Esophagus (tissue), 2 donors: ENCODE data around the gene CCND2. TPM values are rescaled to one million over a fixed set of nuclear protein-coding genes. Genes with fewer than 3 reads are reported as not detected.

Source experiments
- H3K27ac ChIP-seq, 2 donors: one replicate each; pipeline ENCODE4 v1.5.1; 2013; ENCODE audit warnings: low read depth in 2 of 2, mild to moderate bottlenecking in 2 of 2, inconsistent platforms in 1 of 2, low read length in 1 of 2, moderate library complexity in 1 of 2
- H3K27me3 ChIP-seq, 2 donors: one replicate each; pipeline ENCODE4 v1.6.1; 2013; ENCODE audit warnings: low read length in 2 of 2, control low read depth in 1 of 2, mild to moderate bottlenecking in 1 of 2; ENCODE audit not compliant: insufficient read depth in 2 of 2, control insufficient read depth in 1 of 2
- H3K36me3 ChIP-seq, 2 donors: one replicate each; pipeline ENCODE4 v1.6.1; 2013; ENCODE audit warnings: low read length in 1 of 2; ENCODE audit not compliant: control insufficient read depth in 2 of 2, insufficient read depth in 2 of 2
- H3K4me1 ChIP-seq, 2 donors: one replicate each; pipeline ENCODE4 v1.6.1; 2013; ENCODE audit warnings: low read length in 1 of 2; ENCODE audit not compliant: control insufficient read depth in 2 of 2, insufficient read depth in 2 of 2
- H3K4me3 ChIP-seq, 2 donors: one replicate each; pipeline ENCODE4 v1.5.1; 2013; ENCODE audit warnings: low read length in 2 of 2, mild to moderate bottlenecking in 2 of 2, low read depth in 1 of 2, moderate library complexity in 1 of 2
- H3K9me3 ChIP-seq, 2 donors: one replicate each; pipeline ENCODE4 v1.6.1; 2013; ENCODE audit warnings: mild to moderate bottlenecking in 2 of 2, low read depth in 1 of 2, low read length in 1 of 2, moderate library complexity in 1 of 2; ENCODE audit not compliant: control insufficient read depth in 2 of 2, insufficient read depth in 1 of 2
- WGBS, 2 donors: extraction: QIAGEN DNeasy Blood & Tissue Kit; methylation state at CpG; one replicate each; pipeline ENCODE4 v1.1.7; 2013; 5-methylcytosine and 5-hydroxymethylcytosine counted together
- polyA plus RNA-seq, 2 donors: library from polyadenylated mRNA; stranded (reverse); fragments of 200-250 nt; gene quantifications; one replicate each; pipeline ENCODE4 v1.2.3, GENCODE V29; 2013
- donor health status: healthy with polysubstance abuse.
- donor health status: Bipolar disorder and iron deficiency.

The CCND2 gene
- polyA plus RNA-seq, 2 donors: 5.7 to 6.1 TPM

DNA sequence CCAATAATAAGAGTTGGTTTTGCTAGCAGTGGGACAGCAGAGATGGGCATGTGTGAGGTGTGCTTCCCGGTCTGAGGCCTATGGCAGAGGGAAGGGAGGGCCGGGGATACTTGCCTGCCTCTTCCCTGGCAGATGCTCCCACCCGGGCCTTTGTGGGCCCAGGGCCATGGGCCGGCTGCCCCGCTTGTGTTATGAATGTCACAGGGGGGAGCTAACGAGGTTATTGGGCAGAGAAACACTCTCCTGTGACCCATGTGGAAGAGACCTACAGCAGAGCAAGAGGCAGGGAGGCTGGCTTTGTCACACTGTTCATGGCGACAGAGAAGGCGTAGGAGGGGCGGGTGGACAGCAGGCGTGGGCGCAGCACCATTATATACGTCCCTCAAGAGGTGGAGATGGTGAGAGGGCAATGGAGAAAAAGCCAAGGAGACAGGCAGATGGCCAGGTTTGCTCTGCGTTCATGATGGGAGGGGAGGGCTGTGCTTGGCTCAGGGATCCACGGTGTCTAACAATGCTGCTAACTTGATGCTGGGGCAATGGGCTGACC lies 13.3 kb downstream of the CCND2 start:
- 58 to 62% methylated on average over 14 of the region's 14 CpGs for WGBS, 2 donors

DNA sequence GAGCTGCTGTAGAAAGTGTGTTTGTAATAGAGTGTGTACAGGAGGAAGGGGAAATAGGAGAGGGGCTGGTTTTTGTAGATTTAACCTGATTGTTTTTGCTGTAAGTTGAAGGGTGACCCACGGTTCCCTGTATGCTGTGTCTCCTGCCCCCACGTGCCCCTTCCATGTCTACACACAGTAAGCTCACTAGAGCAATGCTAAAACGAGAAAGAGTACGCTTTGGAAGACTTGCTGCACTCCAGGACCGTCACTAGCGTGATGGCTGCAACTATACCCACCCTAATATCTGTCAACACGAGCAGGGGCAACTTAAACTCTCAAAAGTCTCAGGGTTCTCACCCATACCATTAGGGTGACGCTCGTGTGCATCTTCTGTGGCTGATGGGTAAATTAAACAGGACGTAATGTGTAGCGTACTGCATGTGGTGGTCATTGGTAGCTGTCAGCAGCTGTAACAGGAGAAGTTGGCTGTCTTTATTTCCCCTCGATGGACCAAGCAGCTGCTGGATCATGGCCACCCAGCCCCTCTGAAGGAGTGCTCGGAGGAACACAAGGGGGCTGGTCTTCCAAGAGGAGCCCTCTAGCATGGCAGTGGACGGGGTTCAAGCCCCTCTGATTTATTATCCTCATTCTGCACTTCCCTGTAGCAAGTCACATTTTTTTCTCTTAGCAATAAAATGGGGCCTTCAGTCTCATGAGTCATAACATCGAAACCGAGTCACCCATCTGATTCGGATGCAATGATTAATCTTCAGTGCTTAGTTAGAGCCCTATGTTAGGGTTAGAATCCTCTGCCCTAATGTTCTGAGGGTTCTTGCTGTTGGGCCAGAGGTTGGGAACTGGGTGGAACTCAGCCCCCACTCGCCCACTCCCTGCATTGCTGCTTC lies 14.0 kb downstream of the CCND2 start:
- Histone ChIP-seq H3K27ac (peak overlapping the region in 1 of 2 donors; percentile 44), H3K36me3 (peaks cover 7 to 16% of the 10 kb centered on the region in 2 donors), H3K4me1 (peaks cover 2 to 7% of the 10 kb centered on the region in 2 donors), H3K4me3 (no peak overlapping the region), H3K9me3 (no peaks in the 10 kb centered on the region), H3K27me3 (no peaks in the 10 kb centered on the region)
- WGBS, 2 donors: 62% methylated on average over 18 of the region's 18 CpGs

More for the DNA sequence above, 13.3 kb downstream of the CCND2 start:
- H3K27ac ChIP-seq: peak overlapping the region; percentile 6 to 40
- H3K36me3 ChIP-seq: peaks cover 7 to 23% of the 10 kb centered on the region in 2 donors
- peaks cover 2 to 7% of the 10 kb centered on the region in 2 donors for H3K4me1 ChIP-seq
- no peaks in the 10 kb centered on the region for H3K9me3 ChIP-seq
- H3K27me3 ChIP-seq: no peaks in the 10 kb centered on the region
- H3K4me3 ChIP-seq: no peak overlapping the region

DNA sequence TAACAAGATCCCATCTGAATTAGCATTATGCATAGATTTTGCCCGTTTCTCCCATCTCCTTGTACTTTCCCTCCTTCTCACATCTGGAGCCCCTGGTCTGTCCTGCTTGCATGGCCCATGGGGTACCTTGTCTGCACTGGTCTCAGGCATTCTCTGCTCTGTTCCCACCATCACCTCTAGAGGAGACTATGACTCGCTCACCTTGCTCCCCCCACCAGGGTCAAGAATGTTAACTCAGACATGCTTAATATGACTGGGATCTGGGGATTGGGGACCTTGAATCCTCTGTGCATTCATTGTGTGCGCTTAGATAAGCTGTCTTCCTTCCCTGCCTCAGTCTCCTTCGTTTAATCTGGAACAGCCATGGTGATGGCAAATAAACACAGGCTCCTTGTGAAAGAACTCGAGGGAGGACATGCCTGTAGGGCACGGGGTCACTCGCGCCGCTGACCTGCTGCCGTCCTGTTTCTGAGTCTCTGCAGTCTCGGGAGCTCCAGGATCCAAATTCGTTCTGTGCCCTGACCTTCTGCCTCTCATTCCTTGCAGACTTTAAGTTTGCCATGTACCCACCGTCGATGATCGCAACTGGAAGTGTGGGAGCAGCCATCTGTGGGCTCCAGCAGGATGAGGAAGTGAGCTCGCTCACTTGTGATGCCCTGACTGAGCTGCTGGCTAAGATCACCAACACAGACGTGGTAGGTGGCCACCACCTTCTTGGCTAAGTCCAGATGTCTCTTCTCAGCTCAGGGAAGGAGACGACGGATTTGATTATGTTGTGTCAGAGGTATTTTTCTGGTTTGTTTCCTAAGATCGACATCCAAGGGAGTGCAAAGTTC lies 15.0 kb downstream of the CCND2 start:
- WGBS, 2 donors: 71 to 73% methylated on average over 20 of the region's 20 CpGs
- H3K4me3 ChIP-seq: no peak overlapping the region
- no peaks in the 10 kb centered on the region for H3K9me3 ChIP-seq
- peaks cover 2 to 7% of the 10 kb centered on the region in 2 donors for H3K4me1 ChIP-seq
- H3K27me3 ChIP-seq: no peaks in the 10 kb centered on the region
- H3K27ac ChIP-seq: peak overlapping the region; percentile 8 to 62
- peaks cover 5 to 13% of the 10 kb centered on the region in 2 donors for H3K36me3 ChIP-seq

DNA sequence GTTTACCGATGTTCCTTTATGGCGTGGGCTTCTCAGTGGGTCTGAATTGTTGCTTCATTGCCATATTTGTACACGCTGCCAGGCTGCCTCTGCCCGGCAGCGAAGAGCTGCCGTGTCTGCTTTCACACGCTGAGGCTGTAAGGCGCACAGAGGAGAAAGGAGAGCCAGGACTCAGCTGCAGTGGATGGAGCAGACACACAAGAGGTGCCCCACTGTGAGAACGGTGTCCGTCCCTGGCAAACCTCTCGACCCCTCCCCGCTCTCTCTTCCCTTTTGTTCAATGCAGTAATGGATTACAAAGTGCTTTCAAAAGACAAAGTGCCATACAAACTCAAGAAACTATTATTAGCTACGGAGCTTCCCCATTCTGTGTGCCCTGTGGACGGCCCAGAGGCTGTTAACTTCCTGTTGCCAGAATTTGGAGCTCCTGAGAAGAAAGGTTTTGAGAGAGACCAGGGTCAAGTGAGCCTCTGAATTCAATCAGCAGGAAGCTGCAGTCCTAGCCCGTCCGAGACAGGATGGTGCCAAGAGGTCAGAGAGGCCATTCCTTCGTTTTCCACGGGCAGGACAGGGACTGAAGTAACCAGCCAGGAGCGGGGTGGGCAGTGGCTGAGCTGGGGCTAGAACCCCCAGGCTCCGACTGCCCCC lies 15.8 kb downstream of the CCND2 start:
- WGBS, 2 donors: 59 to 65% methylated on average over 20 of the region's 20 CpGs
- H3K9me3 ChIP-seq: no peaks in the 10 kb centered on the region
- no peaks in the 10 kb centered on the region for H3K27me3 ChIP-seq
- peaks cover 0 to 8% of the 10 kb centered on the region in 2 donors for H3K36me3 ChIP-seq
- H3K4me1 ChIP-seq: peaks cover 2 to 7% of the 10 kb centered on the region in 2 donors
- no peak overlapping the region for H3K4me3 ChIP-seq
- peak overlapping the region; percentile 28 to 62 for H3K27ac ChIP-seq

DNA sequence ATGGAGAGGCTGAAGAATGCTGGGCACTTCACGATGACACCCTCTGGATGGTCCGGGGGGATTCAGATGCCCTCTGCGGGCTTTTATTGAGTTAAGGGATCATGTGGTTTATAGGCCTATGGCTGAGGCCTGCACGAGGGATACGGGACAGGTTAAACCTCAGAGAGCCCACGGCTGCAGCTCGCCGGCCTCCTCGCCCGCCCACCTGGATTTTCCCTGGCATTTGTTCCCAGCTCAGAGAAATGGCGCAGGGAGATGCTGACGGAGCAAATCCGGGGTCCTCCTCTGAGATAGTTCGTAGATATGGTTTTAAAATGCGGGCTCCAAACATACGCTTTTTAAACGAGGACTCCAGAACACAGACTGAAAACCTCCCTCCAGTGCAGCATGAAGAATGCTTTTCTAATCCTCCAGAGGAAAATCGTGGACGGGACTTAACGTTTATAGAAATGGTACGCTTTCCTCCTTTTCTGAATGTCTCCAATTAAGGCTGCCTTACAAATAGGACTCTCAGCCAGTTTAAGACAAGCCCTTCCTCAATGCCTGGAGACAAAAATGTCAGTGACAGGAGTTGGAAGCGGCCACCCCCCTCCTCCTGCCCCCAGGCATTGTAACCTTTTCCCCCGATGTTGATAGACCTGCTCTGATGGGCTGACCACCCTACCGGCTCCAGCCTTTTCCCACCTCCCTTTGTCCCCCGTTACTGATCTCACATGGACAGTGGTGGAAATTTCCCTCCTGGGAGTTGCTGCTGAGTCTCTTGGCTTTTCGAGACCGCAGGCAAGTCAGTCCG lies 16.6 kb downstream of the CCND2 start:
- H3K36me3 ChIP-seq: peaks cover 0 to 10% of the 10 kb centered on the region in 2 donors
- H3K27me3 ChIP-seq: no peaks in the 10 kb centered on the region
- H3K4me3 ChIP-seq: no peak overlapping the region
- 81 to 83% methylated on average over 28 of the region's 28 CpGs for whole genome bisulfite sequencing, 2 donors
- H3K27ac ChIP-seq: peak overlapping the region; percentile 12 to 62
- H3K4me1 ChIP-seq: peaks cover 2 to 7% of the 10 kb centered on the region in 2 donors
- no peaks in the 10 kb centered on the region for H3K9me3 ChIP-seq

DNA sequence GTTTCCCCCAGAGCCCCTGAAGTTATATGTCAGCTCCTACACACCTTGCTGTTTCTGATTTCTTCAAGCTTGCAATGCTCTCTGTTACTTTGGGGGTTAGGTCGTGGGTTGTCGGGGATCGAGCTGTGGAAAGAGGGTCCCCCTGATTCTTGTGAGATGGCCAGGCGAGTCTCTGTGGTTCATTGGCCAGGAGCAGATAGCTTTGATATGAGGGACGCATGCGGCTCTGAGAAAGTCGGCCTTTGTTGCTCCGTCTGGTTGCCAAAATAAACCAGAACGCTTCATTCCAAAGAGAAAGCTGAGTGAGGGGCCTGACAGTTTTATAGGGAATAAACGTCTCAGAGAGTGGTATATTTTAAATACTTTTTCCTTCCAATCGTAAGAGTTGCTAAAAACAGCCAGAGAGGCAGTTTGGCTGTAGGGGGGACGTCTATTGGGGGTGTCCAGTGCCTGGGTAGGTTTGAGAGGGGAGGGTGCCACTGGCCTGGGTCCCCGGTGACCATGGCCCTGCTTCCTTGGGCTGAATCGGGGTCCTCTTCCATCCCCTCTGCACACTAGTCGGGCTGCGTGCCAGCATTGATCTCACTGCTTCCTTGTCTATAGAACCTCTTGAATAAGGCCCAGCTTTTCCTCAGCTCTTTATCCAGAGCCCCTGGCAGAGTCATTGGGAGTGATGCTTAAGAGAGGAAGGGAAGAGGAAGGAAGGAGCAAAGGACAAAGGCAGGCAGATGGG lies 18.9 kb downstream of the CCND2 start:
- Histone ChIP-seq H3K4me1 (peaks cover 2 to 4% of the 10 kb centered on the region in 2 donors), H3K27me3 (no peaks in the 10 kb centered on the region), H3K27ac (peak overlapping the region; percentile 2 to 26), H3K4me3 (no peak overlapping the region), H3K9me3 (no peaks in the 10 kb centered on the region), H3K36me3 (peaks cover 4 to 10% of the 10 kb centered on the region in 2 donors)
- WGBS, 2 donors: 68 to 74% methylated on average over 16 of the region's 16 CpGs

DNA sequence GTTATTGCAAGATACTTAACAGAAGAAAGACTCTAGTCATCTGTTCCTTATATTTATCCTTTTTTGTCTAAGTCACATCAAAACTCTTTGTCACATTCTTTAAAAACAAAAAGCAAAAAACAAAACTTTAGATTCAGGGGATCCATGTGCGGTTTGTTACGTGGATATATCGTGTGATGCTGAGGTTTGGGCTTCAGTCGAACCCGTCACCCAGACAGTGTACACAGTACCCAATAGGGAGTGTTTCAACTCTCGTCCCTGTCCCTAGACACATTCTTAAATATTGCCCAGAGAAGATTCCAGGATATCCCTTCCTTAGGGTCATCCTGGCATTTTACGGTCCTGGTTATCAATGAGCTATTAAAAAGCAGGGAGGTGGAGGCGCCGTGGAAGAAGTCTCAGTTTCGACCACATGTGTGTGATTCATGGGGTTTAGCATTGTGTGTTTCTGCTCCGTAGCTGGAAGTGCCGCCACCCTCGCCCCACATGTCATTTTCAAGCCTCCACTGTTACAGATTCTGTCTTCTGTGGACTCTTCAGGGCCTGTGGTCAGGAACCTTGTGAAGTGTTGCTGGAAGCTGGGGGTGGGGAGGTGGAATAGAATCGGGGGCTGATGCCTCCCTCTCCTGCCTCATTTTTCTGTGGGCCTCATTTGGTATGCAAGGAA lies 19.9 kb downstream of the CCND2 start:
- peaks cover 0 to 4% of the 10 kb centered on the region in 2 donors for H3K4me1 ChIP-seq
- H3K27me3 ChIP-seq: no peaks in the 10 kb centered on the region
- H3K36me3 ChIP-seq: peaks cover 4 to 13% of the 10 kb centered on the region in 2 donors
- H3K9me3 ChIP-seq: no peaks in the 10 kb centered on the region
- WGBS, 2 donors: 73 to 79% methylated on average over 14 of the region's 14 CpGs
- H3K4me3 ChIP-seq: no peak overlapping the region
- H3K27ac ChIP-seq: peak overlapping the region in 1 of 2 donors; percentile 45

DNA sequence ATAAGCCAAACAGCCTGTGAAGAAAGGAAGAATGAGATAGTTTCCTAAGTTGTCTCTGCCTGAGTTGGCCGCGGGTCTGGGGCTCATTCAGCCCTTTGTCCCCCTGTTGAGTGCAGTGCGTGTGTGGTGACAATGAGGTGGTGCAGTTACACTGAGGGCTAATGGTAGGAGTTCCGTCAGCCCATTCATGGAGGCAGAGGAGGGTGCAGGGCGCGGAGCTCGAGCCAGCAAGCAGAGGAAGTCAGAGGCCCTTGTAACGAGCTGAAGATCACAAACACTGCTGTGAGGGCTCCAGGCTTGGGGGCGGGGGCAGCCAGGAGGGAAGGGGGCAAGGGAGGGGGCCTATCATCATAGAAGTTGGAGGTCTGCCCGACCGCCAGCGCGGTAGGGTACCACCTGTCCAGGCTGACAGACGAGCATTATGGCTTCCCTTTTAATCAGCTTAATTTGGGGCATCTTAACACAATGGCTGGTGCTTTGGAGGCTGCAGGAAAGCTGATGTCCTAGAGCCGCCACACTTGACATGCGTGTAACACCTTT lies 20.5 kb downstream of the CCND2 start:
- H3K36me3 ChIP-seq: peaks cover 4 to 10% of the 10 kb centered on the region in 2 donors

More for the DNA sequence above, 20.5 kb downstream of the CCND2 start:
- H3K4me1 ChIP-seq: peaks cover 0 to 3% of the 10 kb centered on the region in 2 donors
- H3K9me3 ChIP-seq: no peaks in the 10 kb centered on the region
- peak overlapping the region in 1 of 2 donors; percentile 18 for H3K27ac ChIP-seq
- no peaks in the 10 kb centered on the region for H3K27me3 ChIP-seq
- 69 to 70% methylated on average over 16 of the region's 16 CpGs for WGBS, 2 donors
- H3K4me3 ChIP-seq: no peak overlapping the region
